ENCODE data around the gene LARGE1.

LARGE1 gene

GRCh38 chr22:33242078-33242477 is 678.2 kb downstream of the LARGE1 start:
- DNase-seq (ENCODE audit: low read depth): no peak
- no peak overlapping the region for H3K4me3 ChIP-seq (ENCODE audit: low read depth, low read length)
- TF ChIP-seq MAX (IDR thresholded peaks at IDR 0.05; ENCODE audit: low read depth, low read length) (no peak), POLR2A (IDR thresholded peaks at IDR 0.05; ENCODE audit: extremely low read depth, insufficient read length) (no peak), MYC (IDR thresholded peaks at IDR 0.05; ENCODE audit: low read depth, low read length) (no peak), CTCF (IDR thresholded peaks at IDR 0.05; ENCODE audit: low read depth, low read length) (no peak)

GRCh38 chr22:33240888-33241475 is 679.3 kb downstream of the LARGE1 start:
- no peak overlapping the region for H3K4me3 ChIP-seq (ENCODE audit: low read depth, low read length)
- DNase-seq (ENCODE audit: low read depth): no peak
- no peak for TF ChIP-seq POLR2A (IDR thresholded peaks at IDR 0.05; ENCODE audit: extremely low read depth, insufficient read length)
- no peak for TF ChIP-seq CTCF (IDR thresholded peaks at IDR 0.05; ENCODE audit: low read depth, low read length)
- no peak for TF ChIP-seq MYC (IDR thresholded peaks at IDR 0.05; ENCODE audit: low read depth, low read length)
- TF ChIP-seq MAX (IDR thresholded peaks at IDR 0.05; ENCODE audit: low read depth, low read length): no peak

- no peak for DNase-seq (ENCODE audit: low read depth)
- H3K4me3 ChIP-seq (ENCODE audit: low read depth, low read length): no peak overlapping the region
- TF ChIP-seq MYC (IDR thresholded peaks at IDR 0.05; ENCODE audit: low read depth, low read length) (no peak), POLR2A (IDR thresholded peaks at IDR 0.05; ENCODE audit: extremely low read depth, insufficient read length) (no peak), MAX (IDR thresholded peaks at IDR 0.05; ENCODE audit: low read depth, low read length) (no peak), CTCF (IDR thresholded peaks at IDR 0.05; ENCODE audit: low read depth, low read length) (no peak)
Observed at GRCh38 chr22:33232071-33232470, 688.2 kb downstream of the LARGE1 start.

GRCh38 chr22:33227791-33228190 is 692.5 kb downstream of the LARGE1 start:
- H3K4me3 ChIP-seq (ENCODE audit: low read depth, low read length): no peak overlapping the region
- DNase-seq (ENCODE audit: low read depth): no peak
- TF ChIP-seq MAX (IDR thresholded peaks at IDR 0.05; ENCODE audit: low read depth, low read length): no peak
- no peak for TF ChIP-seq POLR2A (IDR thresholded peaks at IDR 0.05; ENCODE audit: extremely low read depth, insufficient read length)
- TF ChIP-seq CTCF (IDR thresholded peaks at IDR 0.05; ENCODE audit: low read depth, low read length): no peak
- no peak for TF ChIP-seq MYC (IDR thresholded peaks at IDR 0.05; ENCODE audit: low read depth, low read length)

- DNase-seq (ENCODE audit: low read depth): no peak
- no peak overlapping the region for H3K4me3 ChIP-seq (ENCODE audit: low read depth, low read length)
- no peak for TF ChIP-seq MYC (IDR thresholded peaks at IDR 0.05; ENCODE audit: low read depth, low read length)
- no peak for TF ChIP-seq CTCF (IDR thresholded peaks at IDR 0.05; ENCODE audit: low read depth, low read length)
- TF ChIP-seq POLR2A (IDR thresholded peaks at IDR 0.05; ENCODE audit: extremely low read depth, insufficient read length): no peak
- no peak for TF ChIP-seq MAX (IDR thresholded peaks at IDR 0.05; ENCODE audit: low read depth, low read length)
Observed at GRCh38 chr22:33224841-33225240, 695.4 kb downstream of the LARGE1 start.

Data from NB4 (cell line).